Endodermal cell (in vitro differentiated cells): ENCODE measurements around the gene MYO7B. TPM values are rescaled to one million over a fixed set of nuclear protein-coding genes. Genes with fewer than 3 reads are reported as not detected.

ENCODE experiments used
- DNase-seq: peaks from one replicate; pipeline ENCODE4 v3.0.0-alpha.2; 2017
- H3K27ac ChIP-seq: 2 replicates; pipeline ENCODE4 v1.5.1; 2013; ENCODE audit warnings: mild to moderate bottlenecking, low read depth, low read length, moderate library complexity
- H3K27me3 ChIP-seq: 2 replicates; pipeline ENCODE4 v1.6.1; 2013; ENCODE audit warnings: mild to moderate bottlenecking, low read length, moderate library complexity; ENCODE audit not compliant: insufficient read depth, control insufficient read depth, poor library complexity, severe bottlenecking
- H3K36me3 ChIP-seq: 2 replicates; pipeline ENCODE4 v1.7.0; 2013; ENCODE audit warnings: mild to moderate bottlenecking, low read length, moderate library complexity; ENCODE audit not compliant: control insufficient read depth, insufficient read depth
- H3K4me1 ChIP-seq: one replicate; pipeline ENCODE4 v1.7.0; 2013; ENCODE audit warnings: low read length; ENCODE audit not compliant: control insufficient read depth, insufficient read depth
- H3K4me3 ChIP-seq: 2 replicates; pipeline ENCODE4 v1.5.1; 2013; ENCODE audit warnings: mild to moderate bottlenecking, low read length, moderate library complexity
- H3K9ac ChIP-seq: 2 replicates; pipeline ENCODE4 v1.6.1; 2013; ENCODE audit warnings: mild to moderate bottlenecking, low read length, moderate library complexity; ENCODE audit not compliant: poor library complexity, severe bottlenecking; ENCODE audit errors: extremely low read depth
- H3K9me3 ChIP-seq: 2 replicates; pipeline ENCODE4 v1.6.1; 2013; ENCODE audit warnings: mild to moderate bottlenecking, low read length, moderate library complexity; ENCODE audit not compliant: control insufficient read depth
- H3K27ac Mint-ChIP-seq: 2 replicates; pipeline ENCODE4 v1.8.0; 2020; ENCODE audit warnings: mixed read lengths
- H3K27me3 Mint-ChIP-seq: 2 replicates; pipeline ENCODE4 v1.8.0; 2021; ENCODE audit warnings: mild to moderate bottlenecking, mixed read lengths; ENCODE audit not compliant: insufficient read depth
- H3K36me3 Mint-ChIP-seq: 2 replicates; pipeline ENCODE4 v1.8.0; 2020; ENCODE audit warnings: low read depth, mixed read lengths
- H3K4me1 Mint-ChIP-seq: 2 replicates; pipeline ENCODE4 v1.8.0; 2020; ENCODE audit warnings: mixed read lengths
- H3K4me3 Mint-ChIP-seq: 2 replicates; pipeline ENCODE4 v1.8.0; 2020; ENCODE audit warnings: mild to moderate bottlenecking, moderate library complexity, mixed read lengths
- H3K9me3 Mint-ChIP-seq: 2 replicates; pipeline ENCODE4 v1.8.0; 2020; ENCODE audit warnings: mild to moderate bottlenecking, mixed read lengths
- WGBS, 2 experiments: methylation state at CpG; one replicate each; pipeline versions ENCODE4 v1.1.5 to v1.1.7; 2013; ENCODE audit warnings: missing lambda C conversion rate in 2 of 2, mixed read lengths in 1 of 2; ENCODE audit not compliant: insufficient coverage in 1 of 2, insufficient read length in 1 of 2; 5-methylcytosine and 5-hydroxymethylcytosine counted together
- total RNA-seq, 2 donors: library from RNA; stranded (reverse); fragmentation: NEBNext Ultra II Directional in 1 of 2; extraction: Animal tissue kit (Norgen Biotek cat#: 25700) in 1 of 2; gene quantifications; 2 replicates in 1 of 2; 3 replicates in 1 of 2; pipeline ENCODE4 v1.2.1, GENCODE V29; 2021
- TF ChIP-seq, protein P1 (sequence below): fragments of 200-600 bp; sonication (generic); conservative IDR thresholded peaks from 2 replicates; pipeline ENCODE4 v1.5.0; 2021; ENCODE audit warnings: antibody characterized with exemption, mild to moderate bottlenecking

MYO7B gene
- total RNA-seq, 2 donors from 2014 or later, result 0.11 TPM; not detected in 1

DNA sequence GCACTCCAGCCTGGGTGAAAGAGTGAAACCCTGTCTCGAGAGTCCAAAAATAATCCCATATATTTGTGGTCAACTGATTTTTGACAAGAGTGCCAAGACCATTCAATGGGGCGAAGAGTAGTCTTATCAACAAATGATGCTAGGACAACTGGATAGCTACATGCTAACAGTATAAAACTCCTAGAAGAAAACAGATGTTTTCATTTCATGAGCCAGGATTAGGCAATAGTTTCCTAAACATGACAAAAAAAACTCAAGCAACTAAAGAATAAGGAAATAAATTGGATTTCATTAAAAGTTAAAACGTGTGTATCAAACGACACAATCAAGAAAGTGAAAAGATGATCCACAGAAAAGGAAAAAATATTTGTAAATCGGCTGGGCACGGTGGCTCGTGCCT lies 133.6 kb downstream of the MYO7B start:
- no peaks in the 10 kb centered on the region for H3K36me3 ChIP-seq
- H3K9ac ChIP-seq, result no peak overlapping the region
- no peak overlapping the region for H3K4me3 ChIP-seq
- peaks cover 6% of the 10 kb centered on the region for H3K4me1 ChIP-seq
- no peak for DNase-seq
- no peak overlapping the region for H3K4me3 Mint-ChIP-seq
- H3K27ac Mint-ChIP-seq, result no peak overlapping the region
- no peak overlapping the region for H3K27ac ChIP-seq
- peaks cover 63% of the 10 kb centered on the region for H3K27me3 Mint-ChIP-seq
- TF ChIP-seq, protein P1, sequence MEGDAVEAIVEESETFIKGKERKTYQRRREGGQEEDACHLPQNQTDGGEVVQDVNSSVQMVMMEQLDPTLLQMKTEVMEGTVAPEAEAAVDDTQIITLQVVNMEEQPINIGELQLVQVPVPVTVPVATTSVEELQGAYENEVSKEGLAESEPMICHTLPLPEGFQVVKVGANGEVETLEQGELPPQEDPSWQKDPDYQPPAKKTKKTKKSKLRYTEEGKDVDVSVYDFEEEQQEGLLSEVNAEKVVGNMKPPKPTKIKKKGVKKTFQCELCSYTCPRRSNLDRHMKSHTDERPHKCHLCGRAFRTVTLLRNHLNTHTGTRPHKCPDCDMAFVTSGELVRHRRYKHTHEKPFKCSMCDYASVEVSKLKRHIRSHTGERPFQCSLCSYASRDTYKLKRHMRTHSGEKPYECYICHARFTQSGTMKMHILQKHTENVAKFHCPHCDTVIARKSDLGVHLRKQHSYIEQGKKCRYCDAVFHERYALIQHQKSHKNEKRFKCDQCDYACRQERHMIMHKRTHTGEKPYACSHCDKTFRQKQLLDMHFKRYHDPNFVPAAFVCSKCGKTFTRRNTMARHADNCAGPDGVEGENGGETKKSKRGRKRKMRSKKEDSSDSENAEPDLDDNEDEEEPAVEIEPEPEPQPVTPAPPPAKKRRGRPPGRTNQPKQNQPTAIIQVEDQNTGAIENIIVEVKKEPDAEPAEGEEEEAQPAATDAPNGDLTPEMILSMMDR, result no peak
- no peaks in the 10 kb centered on the region for H3K9me3 ChIP-seq
- peaks cover 29% of the 10 kb centered on the region for H3K27me3 ChIP-seq
- no peaks in the 10 kb centered on the region for H3K36me3 Mint-ChIP-seq
- 94 to 96% methylated on average over 7 of the region's 7 CpGs for WGBS, 2 experiments
- H3K4me1 Mint-ChIP-seq, result peaks cover 12% of the 10 kb centered on the region
- H3K9me3 Mint-ChIP-seq, result no peaks in the 10 kb centered on the region

DNA sequence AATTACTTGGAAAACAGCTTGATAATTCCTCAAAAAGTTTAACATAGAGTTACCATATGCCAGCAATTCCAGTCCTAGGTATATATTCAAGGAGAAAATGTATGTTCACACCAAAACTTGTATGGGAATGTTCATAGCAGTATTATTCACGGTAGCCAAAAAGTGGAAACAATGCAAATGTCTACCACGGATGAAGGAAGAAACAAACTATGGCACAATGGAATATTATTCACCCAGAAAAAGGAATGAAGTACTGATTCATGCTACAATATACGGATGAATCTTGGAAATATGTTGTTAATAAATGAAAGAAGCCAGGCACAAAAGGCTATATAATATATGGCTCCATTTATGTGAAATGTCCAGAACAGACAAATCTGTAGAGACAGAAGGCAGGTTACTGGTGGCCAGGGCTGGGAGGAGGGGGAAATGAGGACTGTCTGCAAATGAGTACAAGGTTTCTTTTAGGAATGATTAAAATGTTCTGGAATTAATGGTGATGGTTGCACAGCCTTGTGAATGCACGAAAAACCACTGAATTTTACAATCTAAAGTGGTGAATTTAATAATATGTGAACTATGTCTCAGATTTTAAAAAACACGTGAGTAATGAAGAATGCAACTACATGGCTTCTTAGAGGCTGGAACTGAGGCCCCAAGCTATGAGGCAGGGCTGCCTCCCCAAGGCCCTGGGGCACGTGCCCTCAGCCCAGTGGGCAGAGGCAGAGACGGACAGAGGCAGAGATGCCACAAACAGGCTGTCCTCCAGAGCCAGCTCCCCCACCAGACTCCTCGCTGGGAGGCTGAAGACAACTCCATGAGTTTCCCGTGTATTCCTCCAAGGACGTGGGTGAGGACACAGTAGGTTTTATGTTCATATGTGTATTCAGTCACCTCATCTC lies 134.8 kb downstream of the MYO7B start:
- H3K27me3 ChIP-seq, result peaks cover 26% of the 10 kb centered on the region
- 90 to 93% methylated on average over 6 to 10 of the region's 10 CpGs for WGBS, 2 experiments

GRCh38 chr2:127670957-127671290 lies 135.4 kb downstream of the MYO7B start:
- Mint-ChIP-seq H3K27me3 (peaks cover 59% of the 10 kb centered on the region), H3K9me3 (no peaks in the 10 kb centered on the region), H3K27ac (no peak overlapping the region), H3K36me3 (no peaks in the 10 kb centered on the region), H3K4me3 (no peak overlapping the region), H3K4me1 (peaks cover 14% of the 10 kb centered on the region)
- no peaks in the 10 kb centered on the region for H3K9me3 ChIP-seq
- DNase-seq, result no peak
- WGBS, 2 experiments, result 89 to 100% methylated on average over 3 to 5 of the region's 5 CpGs
- no peak overlapping the region for H3K4me3 ChIP-seq
- no peak overlapping the region for H3K9ac ChIP-seq
- H3K4me1 ChIP-seq, result no peaks in the 10 kb centered on the region
- no peaks in the 10 kb centered on the region for H3K36me3 ChIP-seq
- no peak overlapping the region for H3K27ac ChIP-seq
- peaks cover 29% of the 10 kb centered on the region for H3K27me3 ChIP-seq
- TF ChIP-seq, protein P1, result no peak

More for the DNA sequence above, 134.8 kb downstream of the MYO7B start:
- no peaks in the 10 kb centered on the region for H3K9me3 Mint-ChIP-seq
- Histone ChIP-seq H3K36me3 (no peaks in the 10 kb centered on the region), H3K4me3 (no peak overlapping the region), H3K9ac (no peak overlapping the region), H3K4me1 (no peaks in the 10 kb centered on the region), H3K27ac (no peak overlapping the region), H3K9me3 (no peaks in the 10 kb centered on the region)
- peaks cover 60% of the 10 kb centered on the region for H3K27me3 Mint-ChIP-seq
- TF ChIP-seq, protein P1, result no peak
- H3K36me3 Mint-ChIP-seq, result no peaks in the 10 kb centered on the region
- H3K4me3 Mint-ChIP-seq, result no peak overlapping the region
- H3K4me1 Mint-ChIP-seq, result peaks cover 12% of the 10 kb centered on the region
- H3K27ac Mint-ChIP-seq, result no peak overlapping the region
- no peak for DNase-seq
